ENCODE data around the gene SUPT16H.
A peak's percentile ranks its signal among the peaks of the same experiment; 100 is the strongest.
"Not testable (repeated sequence)": the region's sequence is repeated elsewhere in the genome, so short reads cannot be mapped to it uniquely, and the experiment has no call there.

SUPT16H gene

GRCh38 chr14:21383848-21384493, at the start of gene SUPT16H:
SUPT16H (minus strand) TSS chr14:21384019; CDS start chr14:21383927, 92 bp downstream.
- DNase-seq, result peak; percentile 82 to 93 (median 87)

GRCh38 chr14:21431126-21431525, 47.3 kb upstream of the SUPT16H start:
- DNase-seq, result no peak

- no peak for DNase-seq
These were observed 45.1 kb upstream of the SUPT16H start for GRCh38 chr14:21428930-21429329.

- DNase-seq, result no peak
These were observed 42.9 kb upstream of the SUPT16H start for GRCh38 chr14:21426692-21427091.

GRCh38 chr14:21419528-21419927, 35.7 kb upstream of the SUPT16H start:
- no peak for DNase-seq

GRCh38 chr14:21415329-21415728, 31.5 kb upstream of the SUPT16H start:
- DNase-seq, result no peak

- no peak for DNase-seq
These were observed 30.4 kb upstream of the SUPT16H start for GRCh38 chr14:21414137-21414631.

GRCh38 chr14:21408147-21408546, 24.3 kb upstream of the SUPT16H start:
- DNase-seq, result no peak

GRCh38 chr14:21406213-21406612, 22.4 kb upstream of the SUPT16H start:
- DNase-seq, result no peak

- no peak for DNase-seq
These were observed 21.3 kb upstream of the SUPT16H start for GRCh38 chr14:21405097-21405496.

GRCh38 chr14:21399311-21399870, 15.6 kb upstream of the SUPT16H start:
- DNase-seq, result no peak

- DNase-seq, result no peak
These were observed 15.1 kb upstream of the SUPT16H start for GRCh38 chr14:21398901-21399300.

GRCh38 chr14:21395450-21395849, 11.6 kb upstream of the SUPT16H start:
- DNase-seq, result no peak

GRCh38 chr14:21385188-21385904, 1.5 kb upstream of the SUPT16H start:
- DNase-seq, result no peak

- peak in 1 of 6 experiments; percentile 61 for DNase-seq
These were observed 654 bp upstream of the SUPT16H start for GRCh38 chr14:21384494-21384851.

GRCh38 chr14:21382886-21383847, 652 bp downstream of the SUPT16H start:
- DNase-seq, result peak; percentile 10 to 58 (median 36)

GRCh38 chr14:21382095-21382494, 1.7 kb downstream of the SUPT16H start:
- DNase-seq, result no peak

GRCh38 chr14:21379338-21379737, 4.5 kb downstream of the SUPT16H start:
- no peak for DNase-seq

GRCh38 chr14:21373980-21374379, 9.8 kb downstream of the SUPT16H start:
- no peak for DNase-seq

GRCh38 chr14:21372814-21373213, 11.0 kb downstream of the SUPT16H start:
- DNase-seq, result not testable (repeated sequence)

- no peak for DNase-seq
These were observed 13.7 kb downstream of the SUPT16H start for GRCh38 chr14:21369949-21370679.

GRCh38 chr14:21367582-21368144, 16.2 kb downstream of the SUPT16H start:
- no peak for DNase-seq

Data from stimulated activated naive CD4-positive, alpha-beta T cell (primary cell).